ENCODE data around the gene PELI3. TPM values are rescaled to one million over a fixed set of nuclear protein-coding genes. Genes with fewer than 3 reads are reported as not detected.
A peak's percentile ranks its signal among the peaks of the same experiment; 100 is the strongest.

Gene PELI3
- total and polyA plus RNA-seq, 10 of the 15 experiments (the other 5 are each of a cell fraction or from before 2014, with no cell fraction given): 0.14 to 1.5 (median 0.66) TPM

GRCh38 chr11:66421492-66422205 is 45.1 kb upstream of the PELI3 start (continued):
- TF ChIP-seq, protein P1, sequence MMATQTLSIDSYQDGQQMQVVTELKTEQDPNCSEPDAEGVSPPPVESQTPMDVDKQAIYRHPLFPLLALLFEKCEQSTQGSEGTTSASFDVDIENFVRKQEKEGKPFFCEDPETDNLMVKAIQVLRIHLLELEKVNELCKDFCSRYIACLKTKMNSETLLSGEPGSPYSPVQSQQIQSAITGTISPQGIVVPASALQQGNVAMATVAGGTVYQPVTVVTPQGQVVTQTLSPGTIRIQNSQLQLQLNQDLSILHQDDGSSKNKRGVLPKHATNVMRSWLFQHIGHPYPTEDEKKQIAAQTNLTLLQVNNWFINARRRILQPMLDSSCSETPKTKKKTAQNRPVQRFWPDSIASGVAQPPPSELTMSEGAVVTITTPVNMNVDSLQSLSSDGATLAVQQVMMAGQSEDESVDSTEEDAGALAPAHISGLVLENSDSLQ (IDR thresholded peaks at IDR 0.05): peak; percentile 14; the same call in 1 of the 2 replicates
- TF ChIP-seq YY1 (IDR thresholded peaks at IDR 0.05; ENCODE audit: low read depth, low read length) (peak; percentile 83), NR2F1 (conservative IDR thresholded peaks at IDR 0.05) (0 out of 2 replicates have a peak, but pooled peaks have one; percentile 41), HDAC2 (IDR thresholded peaks at IDR 0.05) (peak; percentile 99), ZBTB11 (CRISPR knock-in tag; IDR thresholded peaks at IDR 0.05) (peak; percentile 52; the same call in 1 of the 2 replicates), SUZ12 (IDR thresholded peaks at IDR 0.05; ENCODE audit: unreplicated experiment) (no peak), ETV6 (conservative IDR thresholded peaks at IDR 0.05 in 1 of 2, IDR thresholded peaks at IDR 0.05 in 1 of 2; ENCODE audit: borderline replicate concordance in 1 of 2, low read depth in 1 of 2) (peak in 1 of 2 experiments; percentile 35; a peak in 1 of 4 replicates), CREB1 (IDR thresholded peaks at IDR 0.05; ENCODE audit: low read depth) (peak; percentile 82), KDM1A (IDR thresholded peaks at IDR 0.05; ENCODE audit: borderline replicate concordance) (no peak), RBBP5 (conservative IDR thresholded peaks at IDR 0.05) (no peak), EED (IDR thresholded peaks at IDR 0.05; ENCODE audit: low read depth) (peak; percentile 75)

Data from GM12878 (cell line).